ENCODE measurements around the gene SH3BP5L.

The SH3BP5L gene

DNA sequence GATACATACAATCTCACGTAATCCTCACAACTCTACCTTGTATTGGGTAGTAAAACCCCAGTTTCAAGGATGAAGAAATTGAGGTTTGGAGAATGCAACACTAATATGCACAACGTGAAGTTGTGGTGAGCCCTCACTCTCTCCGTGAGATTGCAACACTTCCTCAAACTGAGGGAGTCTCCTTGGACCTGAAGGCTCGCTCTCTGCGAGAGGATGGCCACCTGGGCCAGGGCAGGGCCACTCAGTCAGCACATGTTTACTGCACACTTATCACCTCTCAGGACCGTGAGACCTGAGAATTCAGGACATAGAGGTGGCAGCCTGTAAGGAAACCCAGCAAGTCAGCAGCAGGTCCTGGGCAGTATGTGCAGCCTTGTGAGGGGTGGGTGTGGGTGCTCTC lies 8.7 kb downstream of the SH3BP5L start:
- H2AFZ ChIP-seq (ENCODE audit: low read depth, low read length) = no peak overlapping the region
- no peak for DNase-seq
- no peak overlapping the region for H3K9ac ChIP-seq (ENCODE audit: low read depth, low read length)
- peaks cover 91% of the 10 kb centered on the region for H3K36me3 ChIP-seq (ENCODE audit: insufficient read depth, low read length)
- TF ChIP-seq EZH2 (IDR thresholded peaks at IDR 0.05; ENCODE audit: borderline replicate concordance, low read depth, low read length, severe bottlenecking) = no peak
- TF ChIP-seq, protein P1, sequence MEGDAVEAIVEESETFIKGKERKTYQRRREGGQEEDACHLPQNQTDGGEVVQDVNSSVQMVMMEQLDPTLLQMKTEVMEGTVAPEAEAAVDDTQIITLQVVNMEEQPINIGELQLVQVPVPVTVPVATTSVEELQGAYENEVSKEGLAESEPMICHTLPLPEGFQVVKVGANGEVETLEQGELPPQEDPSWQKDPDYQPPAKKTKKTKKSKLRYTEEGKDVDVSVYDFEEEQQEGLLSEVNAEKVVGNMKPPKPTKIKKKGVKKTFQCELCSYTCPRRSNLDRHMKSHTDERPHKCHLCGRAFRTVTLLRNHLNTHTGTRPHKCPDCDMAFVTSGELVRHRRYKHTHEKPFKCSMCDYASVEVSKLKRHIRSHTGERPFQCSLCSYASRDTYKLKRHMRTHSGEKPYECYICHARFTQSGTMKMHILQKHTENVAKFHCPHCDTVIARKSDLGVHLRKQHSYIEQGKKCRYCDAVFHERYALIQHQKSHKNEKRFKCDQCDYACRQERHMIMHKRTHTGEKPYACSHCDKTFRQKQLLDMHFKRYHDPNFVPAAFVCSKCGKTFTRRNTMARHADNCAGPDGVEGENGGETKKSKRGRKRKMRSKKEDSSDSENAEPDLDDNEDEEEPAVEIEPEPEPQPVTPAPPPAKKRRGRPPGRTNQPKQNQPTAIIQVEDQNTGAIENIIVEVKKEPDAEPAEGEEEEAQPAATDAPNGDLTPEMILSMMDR (IDR thresholded peaks at IDR 0.05; ENCODE audit: borderline replicate concordance, extremely low read depth, low read length, poor library complexity, severe bottlenecking) = no peak
- H3K9me3 ChIP-seq (ENCODE audit: insufficient read depth, low read length, severe bottlenecking) = no peaks in the 10 kb centered on the region
- H3K4me3 ChIP-seq (ENCODE audit: low read depth in 1 of 2, low read length in 2 of 2) = no peak overlapping the region
- no peaks in the 10 kb centered on the region for H3K27me3 ChIP-seq (ENCODE audit: insufficient read depth, low read length, poor library complexity)
- ATAC-seq (ENCODE audit: insufficient read depth, low read depth) = no peak
- no peak overlapping the region for H3K4me2 ChIP-seq (ENCODE audit: insufficient read depth, low read length)
- H3K27ac ChIP-seq (ENCODE audit: low read length) = no peak overlapping the region
- peaks cover 20% of the 10 kb centered on the region; the same call in 1 of the 2 replicates for H3K4me1 ChIP-seq (ENCODE audit: insufficient read depth, low read length)
- H3K79me2 ChIP-seq (ENCODE audit: insufficient read depth, low read length) = peaks cover 40% of the 10 kb centered on the region
- H4K20me1 ChIP-seq (ENCODE audit: insufficient read depth, low read length) = peaks cover 37% of the 10 kb centered on the region

DNA sequence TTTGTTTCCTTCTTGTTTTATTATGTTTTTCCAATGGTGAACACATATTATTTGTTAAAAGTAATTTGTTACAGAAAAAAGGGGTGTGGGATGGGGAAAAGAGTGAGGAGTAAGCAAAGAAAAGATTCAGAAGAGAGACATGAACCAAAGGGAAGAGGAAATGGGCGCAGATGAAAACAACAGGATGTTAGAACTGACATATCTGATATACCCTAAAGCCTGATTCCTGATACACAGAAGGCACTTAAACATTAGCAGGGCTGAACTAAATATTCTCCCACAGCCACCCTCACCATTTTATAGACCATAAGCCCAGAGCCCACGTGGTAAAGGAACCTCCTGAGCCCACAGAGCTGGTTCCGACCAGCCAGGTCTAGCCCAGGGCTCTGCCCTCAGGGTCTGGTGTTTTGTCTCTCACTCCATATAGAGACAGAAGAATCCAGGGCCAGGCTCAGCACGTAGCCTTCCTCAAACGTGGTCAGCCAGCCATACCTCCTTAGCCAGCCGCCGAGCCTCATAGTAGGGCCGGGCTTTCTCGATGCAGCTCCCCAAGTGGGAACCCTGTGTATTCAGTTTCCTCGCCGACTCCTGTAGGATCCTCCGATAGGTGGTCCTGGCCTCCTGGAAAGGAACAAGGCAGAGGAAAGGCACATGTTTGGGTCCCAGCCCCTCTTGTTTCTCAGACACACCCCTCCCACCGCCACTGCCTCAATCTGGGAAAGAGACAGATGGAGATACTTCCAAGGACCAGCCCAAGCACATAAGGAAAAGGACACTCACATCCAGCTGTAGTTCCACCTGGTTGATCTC lies 9.5 kb downstream of the SH3BP5L start:
- no peak overlapping the region for H2AFZ ChIP-seq (ENCODE audit: low read depth, low read length)
- H3K36me3 ChIP-seq (ENCODE audit: insufficient read depth, low read length) = peaks cover 91% of the 10 kb centered on the region
- no peaks in the 10 kb centered on the region for H3K27me3 ChIP-seq (ENCODE audit: insufficient read depth, low read length, poor library complexity)
- H3K4me3 ChIP-seq (ENCODE audit: low read depth in 1 of 2, low read length in 2 of 2) = no peak overlapping the region
- H4K20me1 ChIP-seq (ENCODE audit: insufficient read depth, low read length) = peaks cover 31% of the 10 kb centered on the region; the same call in 1 of the 2 replicates
- no peak overlapping the region for H3K9ac ChIP-seq (ENCODE audit: low read depth, low read length)
- no peak overlapping the region for H3K27ac ChIP-seq (ENCODE audit: low read length)
- H3K4me1 ChIP-seq (ENCODE audit: insufficient read depth, low read length) = peaks cover 13% of the 10 kb centered on the region; the same call in 1 of the 2 replicates
- DNase-seq = no peak
- H3K9me3 ChIP-seq (ENCODE audit: insufficient read depth, low read length, severe bottlenecking) = no peaks in the 10 kb centered on the region
- TF ChIP-seq, protein P1 (IDR thresholded peaks at IDR 0.05; ENCODE audit: borderline replicate concordance, extremely low read depth, low read length, poor library complexity, severe bottlenecking) = no peak
- no peak for TF ChIP-seq EZH2 (IDR thresholded peaks at IDR 0.05; ENCODE audit: borderline replicate concordance, low read depth, low read length, severe bottlenecking)
- peaks cover 32% of the 10 kb centered on the region for H3K79me2 ChIP-seq (ENCODE audit: insufficient read depth, low read length)
- H3K4me2 ChIP-seq (ENCODE audit: insufficient read depth, low read length) = no peak overlapping the region
- ATAC-seq (ENCODE audit: insufficient read depth, low read depth) = no peak

DNA sequence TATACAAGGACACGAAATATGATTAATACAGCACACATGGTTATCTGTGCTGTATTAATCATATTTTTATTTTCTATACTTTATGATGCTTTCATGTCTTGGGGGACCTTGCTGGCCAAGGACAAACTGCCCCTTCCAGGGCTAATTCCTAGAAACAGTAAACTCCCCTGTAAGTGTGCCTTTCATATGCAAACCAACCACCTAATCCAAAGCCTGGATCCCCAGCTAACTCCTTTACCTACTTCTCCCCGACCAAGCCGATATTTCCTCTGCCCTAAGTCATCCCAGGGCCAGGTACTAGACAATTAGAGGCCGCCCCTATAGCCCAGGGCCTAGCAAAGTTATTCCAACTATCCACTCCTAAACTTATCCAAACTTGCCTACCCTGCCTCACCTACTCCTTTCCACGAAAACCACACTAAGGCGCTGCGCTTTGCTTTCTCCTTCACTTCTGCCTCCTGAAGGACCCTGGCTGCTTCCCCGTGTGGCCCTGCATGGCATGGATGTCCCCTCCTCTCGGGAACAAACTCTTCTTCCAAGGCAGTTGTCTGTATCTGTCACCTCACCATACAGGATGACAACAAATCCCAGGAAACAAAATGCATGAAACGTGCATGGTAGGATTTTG lies 10.2 kb downstream of the SH3BP5L start:
- peaks cover 26% of the 10 kb centered on the region; the same call in 1 of the 2 replicates for H4K20me1 ChIP-seq (ENCODE audit: insufficient read depth, low read length)
- H3K4me1 ChIP-seq (ENCODE audit: insufficient read depth, low read length) = peaks cover 6% of the 10 kb centered on the region; the same call in 1 of the 2 replicates
- H2AFZ ChIP-seq (ENCODE audit: low read depth, low read length) = no peak overlapping the region
- H3K27ac ChIP-seq (ENCODE audit: low read length) = no peak overlapping the region
- H3K27me3 ChIP-seq (ENCODE audit: insufficient read depth, low read length, poor library complexity) = no peaks in the 10 kb centered on the region
- H3K9me3 ChIP-seq (ENCODE audit: insufficient read depth, low read length, severe bottlenecking) = no peaks in the 10 kb centered on the region
- H3K36me3 ChIP-seq (ENCODE audit: insufficient read depth, low read length) = peaks cover 90% of the 10 kb centered on the region
- TF ChIP-seq, protein P1 (IDR thresholded peaks at IDR 0.05; ENCODE audit: borderline replicate concordance, extremely low read depth, low read length, poor library complexity, severe bottlenecking) = no peak
- TF ChIP-seq EZH2 (IDR thresholded peaks at IDR 0.05; ENCODE audit: borderline replicate concordance, low read depth, low read length, severe bottlenecking) = no peak
- no peak overlapping the region for H3K4me2 ChIP-seq (ENCODE audit: insufficient read depth, low read length)
- no peak for ATAC-seq (ENCODE audit: insufficient read depth, low read depth)
- no peak for DNase-seq
- peaks cover 24% of the 10 kb centered on the region for H3K79me2 ChIP-seq (ENCODE audit: insufficient read depth, low read length)
- no peak overlapping the region for H3K4me3 ChIP-seq (ENCODE audit: low read depth in 1 of 2, low read length in 2 of 2)
- H3K9ac ChIP-seq (ENCODE audit: low read depth, low read length) = no peak overlapping the region

All from DND-41 (cell line).